H1 (cell line): ENCODE data around the gene TXK. TPM values are rescaled to one million over a fixed set of nuclear protein-coding genes. Genes with fewer than 3 reads are reported as not detected.
A peak's percentile ranks its signal among the peaks of the same experiment; 100 is the strongest.

Experiments used
- ASH2L ChIP-seq: fragments of 200-600, 300-600 bp; sonication (generic); IDR thresholded peaks from one replicate; pipeline ENCODE4 v1.7.1; 2017; ENCODE audit warnings: low read length
- CBX8 ChIP-seq: fragments of 300-800, 300-1000 bp; sonication (generic); IDR thresholded peaks from 2 replicates; pipeline ENCODE4 v1.7.1; 2016; ENCODE audit warnings: low read depth, low read length, borderline replicate concordance
- CHD2 ChIP-seq: IDR thresholded peaks from 2 replicates; pipeline ENCODE4 v1.6.1; 2012; ENCODE audit warnings: low read length, improper control_type of control experiment
- CREB1 ChIP-seq: IDR thresholded peaks from 2 replicates; pipeline ENCODE4 v1.6.1; 2012; ENCODE audit warnings: inconsistent platforms
- CTCF ChIP-seq, 3 experiments: IDR thresholded peaks; 1 replicate in 2 of 3; 2 replicates in 1 of 3; pipeline versions ENCODE4 v1.5.1 to v1.6.1; 2011; ENCODE audit warnings: low read length in 3 of 3, mild to moderate bottlenecking in 3 of 3, inconsistent platforms in 2 of 3, low read depth in 1 of 3, moderate library complexity in 1 of 3; ENCODE audit not compliant: insufficient read depth in 1 of 3; ENCODE audit errors: control extremely low read depth in 1 of 3
- EZH2 ChIP-seq: fragments of 200-600 bp; sonication (generic); IDR thresholded peaks from 2 replicates; pipeline ENCODE4 v1.7.1; 2012; ENCODE audit warnings: low read depth, mild to moderate bottlenecking, moderate library complexity, low read length, inconsistent platforms; ENCODE audit not compliant: severe bottlenecking
- GABPA ChIP-seq: IDR thresholded peaks from 2 replicates; pipeline ENCODE4 v1.6.1; 2011; ENCODE audit warnings: mild to moderate bottlenecking, low read length, moderate library complexity, borderline replicate concordance; ENCODE audit not compliant: insufficient read depth
- JUN ChIP-seq: IDR thresholded peaks from 2 replicates; pipeline ENCODE4 v1.6.1; 2011; ENCODE audit warnings: low read depth, mild to moderate bottlenecking, improper control_type of control experiment, low read length
- KDM4A ChIP-seq: IDR thresholded peaks from one replicate; pipeline ENCODE4 v1.7.1; 2012; ENCODE audit warnings: low read depth, mild to moderate bottlenecking, moderate library complexity, low read length, inconsistent platforms; ENCODE audit not compliant: severe bottlenecking
- KDM5A ChIP-seq: fragments of 200-600 bp; IDR thresholded peaks from 2 replicates; pipeline ENCODE4 v1.7.1; 2012; ENCODE audit warnings: mild to moderate bottlenecking, low read length, inconsistent platforms, mixed read lengths
- NRF1 ChIP-seq: IDR thresholded peaks from 2 replicates; pipeline ENCODE4 v1.6.1; 2011; ENCODE audit warnings: mild to moderate bottlenecking, low read depth, low read length, improper control_type of control experiment
- RNF2 ChIP-seq: fragments of 200-900, 300-1000 bp; sonication (generic); IDR thresholded peaks from 2 replicates; pipeline ENCODE4 v1.7.1; 2016; ENCODE audit warnings: borderline replicate concordance, low read depth, mild to moderate bottlenecking, antibody characterized with exemption, low read length; ENCODE audit not compliant: poor library complexity, severe bottlenecking; ENCODE audit errors: missing control alignments
- RXRA ChIP-seq: IDR thresholded peaks from 2 replicates; pipeline ENCODE4 v1.6.1; 2011; ENCODE audit warnings: low read depth, mild to moderate bottlenecking, low read length, moderate library complexity; ENCODE audit not compliant: insufficient read depth
- SIX5 ChIP-seq: IDR thresholded peaks from 2 replicates; pipeline ENCODE4 v1.6.1; 2011; ENCODE audit warnings: mild to moderate bottlenecking, low read depth, low read length
- SP4 ChIP-seq: IDR thresholded peaks from 2 replicates; pipeline ENCODE4 v1.6.1; 2012; ENCODE audit warnings: low read length, inconsistent platforms
- SRF ChIP-seq: IDR thresholded peaks from 2 replicates; pipeline ENCODE4 v1.6.1; 2011; ENCODE audit warnings: mild to moderate bottlenecking, low read depth, low read length, moderate library complexity
- TAF7 ChIP-seq: optimal IDR thresholded peaks from 2 replicates; pipeline ENCODE3; 2011; ENCODE audit warnings: low read depth, mild to moderate bottlenecking, inconsistent platforms, low read length, moderate library complexity, borderline replicate concordance
- USF2 ChIP-seq: IDR thresholded peaks from 2 replicates; pipeline ENCODE4 v1.6.1; 2011; ENCODE audit warnings: low read length, improper control_type of control experiment
- polyA plus RNA-seq, 7 experiments: library from polyadenylated mRNA; depleted of rRNA in 3 of 7; stranded (reverse) in 5 of 7; unstranded in 2 of 7; fragments of >200 nt in 5 of 7; fragments of 200-250 nt in 2 of 7; gene quantifications; 1 replicate in 5 of 7; 2 replicates in 1 of 7; 4 replicates in 1 of 7; pipeline versions ENCODE4 v1.2.1 to v1.2.3, GENCODE V29; 2011 to 2013; ENCODE audit warnings: missing spikeins in 2 of 7, mixed read lengths in 2 of 7
- total RNA-seq: library from RNA; stranded (reverse); fragmentation: NEBNext Ultra II Directional; extraction: Animal tissue kit (Norgen Biotek cat#: 25700); gene quantifications from 2 replicates; pipeline ENCODE4 v1.2.1, GENCODE V29; 2021

The TXK gene
- total and polyA plus RNA-seq, 2 of the 8 experiments (the other 6 are each of a cell fraction or from before 2014, with no cell fraction given), result not detected

GRCh38 chr4:48017108-48017571, 116.9 kb downstream of the TXK start (continued):
- TF ChIP-seq RNF2 (no peak), SP4 (no peak), NRF1 (no peak), EZH2 (peak; percentile 37), SRF (no peak), SIX5 (no peak), CREB1 (peak; percentile 53; the same call in 1 of the 2 replicates), RXRA (no peak), GABPA (no peak), JUN (no peak), USF2 (no peak), TAF7 (no peak), KDM4A (peak; percentile 68), KDM5A (no peak), CBX8 (no peak), CTCF (IDR thresholded peaks at IDR 0.05; ENCODE audit: control extremely low read depth in 1 of 3, insufficient read depth in 1 of 3, low read depth in 1 of 3, low read length in 3 of 3) (no peak), ASH2L (no peak), CHD2 (peak; percentile 40; the same call in 1 of the 2 replicates)
